ENCODE measurements around the gene XYLT1.
"Not testable (repeated sequence)": the region's sequence is repeated elsewhere in the genome, so short reads cannot be mapped to it uniquely, and the experiment has no call there.

The XYLT1 gene

GRCh38 chr16:17470908-17471718, at the start of gene XYLT1:
TSS of gene XYLT1 (minus strand) at chr16:17470960. CDS start at chr16:17470796, 164 bp downstream.
- DNase-seq, result peak; percentile 57

- no peak for DNase-seq
Observed at GRCh38 chr16:17520111-17520510, 49.4 kb upstream of the XYLT1 start.

GRCh38 chr16:17519101-17519955, 48.6 kb upstream of the XYLT1 start:
- DNase-seq, result no peak

- DNase-seq, result no peak
Observed at GRCh38 chr16:17518441-17518840, 47.7 kb upstream of the XYLT1 start.

- no peak for DNase-seq
Observed at GRCh38 chr16:17515421-17516210, 44.9 kb upstream of the XYLT1 start.

- no peak for DNase-seq
Observed at GRCh38 chr16:17512636-17513220, 42.0 kb upstream of the XYLT1 start.

- DNase-seq, result no peak
Observed at GRCh38 chr16:17511340-17511739, 40.6 kb upstream of the XYLT1 start.

- no peak for DNase-seq
Observed at GRCh38 chr16:17510567-17510966, 39.8 kb upstream of the XYLT1 start.

GRCh38 chr16:17509194-17509593, 38.4 kb upstream of the XYLT1 start:
- no peak for DNase-seq

GRCh38 chr16:17508303-17508702, 37.5 kb upstream of the XYLT1 start:
- DNase-seq, result no peak

- not testable (repeated sequence) for DNase-seq
Observed at GRCh38 chr16:17507516-17507915, 36.8 kb upstream of the XYLT1 start.

GRCh38 chr16:17505828-17506227, 35.1 kb upstream of the XYLT1 start:
- not testable (repeated sequence) for DNase-seq

- no peak for DNase-seq
Observed at GRCh38 chr16:17504050-17504449, 33.3 kb upstream of the XYLT1 start.

- DNase-seq, result no peak
Observed at GRCh38 chr16:17503331-17503730, 32.6 kb upstream of the XYLT1 start.

GRCh38 chr16:17501321-17501720, 30.6 kb upstream of the XYLT1 start:
- DNase-seq, result no peak

- no peak for DNase-seq
Observed at GRCh38 chr16:17499223-17499902, 28.6 kb upstream of the XYLT1 start.

GRCh38 chr16:17497648-17498047, 26.9 kb upstream of the XYLT1 start:
- no peak for DNase-seq

- no peak for DNase-seq
Observed at GRCh38 chr16:17496891-17497290, 26.1 kb upstream of the XYLT1 start.

- DNase-seq, result no peak
Observed at GRCh38 chr16:17493012-17493411, 22.3 kb upstream of the XYLT1 start.

- no peak for DNase-seq
Observed at GRCh38 chr16:17491140-17491662, 20.4 kb upstream of the XYLT1 start.

GRCh38 chr16:17488506-17488905, 17.7 kb upstream of the XYLT1 start:
- no peak for DNase-seq

GRCh38 chr16:17483351-17483750, 12.6 kb upstream of the XYLT1 start:
- no peak for DNase-seq
